GM10266 (cell line): ENCODE measurements around the gene MARCHF3.

Source experiments
- DNase-seq: peaks from one replicate; pipeline ENCODE4 v3.0.0; 2012; ENCODE audit errors: extremely low spot score
- TF ChIP-seq, protein P1 (sequence below): IDR thresholded peaks from 2 replicates; pipeline ENCODE4 v1.5.1; 2012; ENCODE audit warnings: mild to moderate bottlenecking, low read depth; ENCODE audit not compliant: control insufficient read depth, insufficient read depth; ENCODE audit errors: missing control alignments

Gene MARCHF3

DNA sequence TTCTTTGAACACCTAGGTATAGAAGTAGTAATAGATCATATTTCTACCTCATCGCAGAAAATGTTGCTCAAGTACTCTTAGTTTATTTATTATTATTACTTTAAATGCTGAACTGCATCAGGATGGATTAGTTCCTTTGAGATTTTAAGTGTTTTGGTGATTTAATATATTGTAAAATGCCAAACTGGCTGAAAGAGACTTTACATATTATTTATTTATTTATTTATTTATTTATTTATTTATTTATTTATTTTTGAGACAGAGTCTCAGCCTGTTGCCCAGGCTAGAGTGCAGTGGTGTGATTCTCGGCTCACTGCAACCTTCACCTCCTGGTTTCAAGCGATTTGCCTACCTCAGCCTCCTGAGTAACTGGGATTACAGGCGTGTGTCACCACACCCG, 211.1 kb downstream of the MARCHF3 start:
- TF ChIP-seq, protein P1, sequence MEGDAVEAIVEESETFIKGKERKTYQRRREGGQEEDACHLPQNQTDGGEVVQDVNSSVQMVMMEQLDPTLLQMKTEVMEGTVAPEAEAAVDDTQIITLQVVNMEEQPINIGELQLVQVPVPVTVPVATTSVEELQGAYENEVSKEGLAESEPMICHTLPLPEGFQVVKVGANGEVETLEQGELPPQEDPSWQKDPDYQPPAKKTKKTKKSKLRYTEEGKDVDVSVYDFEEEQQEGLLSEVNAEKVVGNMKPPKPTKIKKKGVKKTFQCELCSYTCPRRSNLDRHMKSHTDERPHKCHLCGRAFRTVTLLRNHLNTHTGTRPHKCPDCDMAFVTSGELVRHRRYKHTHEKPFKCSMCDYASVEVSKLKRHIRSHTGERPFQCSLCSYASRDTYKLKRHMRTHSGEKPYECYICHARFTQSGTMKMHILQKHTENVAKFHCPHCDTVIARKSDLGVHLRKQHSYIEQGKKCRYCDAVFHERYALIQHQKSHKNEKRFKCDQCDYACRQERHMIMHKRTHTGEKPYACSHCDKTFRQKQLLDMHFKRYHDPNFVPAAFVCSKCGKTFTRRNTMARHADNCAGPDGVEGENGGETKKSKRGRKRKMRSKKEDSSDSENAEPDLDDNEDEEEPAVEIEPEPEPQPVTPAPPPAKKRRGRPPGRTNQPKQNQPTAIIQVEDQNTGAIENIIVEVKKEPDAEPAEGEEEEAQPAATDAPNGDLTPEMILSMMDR: no peak
- DNase-seq: no peak

DNA sequence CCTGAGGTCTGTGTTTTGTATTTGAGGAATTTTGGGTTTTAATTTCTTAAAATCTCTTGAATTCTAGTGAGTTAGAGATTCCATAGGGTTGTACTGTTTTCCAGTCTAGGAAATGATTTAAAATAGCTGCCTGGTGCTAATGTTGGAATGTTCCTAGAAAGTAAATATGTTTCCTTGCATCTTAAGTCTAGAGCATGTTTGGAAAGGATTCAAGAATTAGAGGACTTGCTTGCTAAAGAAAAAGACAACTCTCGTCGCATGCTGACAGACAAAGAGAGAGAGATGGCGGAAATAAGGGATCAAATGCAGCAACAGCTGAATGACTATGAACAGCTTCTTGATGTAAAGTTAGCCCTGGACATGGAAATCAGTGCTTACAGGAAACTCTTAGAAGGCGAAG, 211.6 kb downstream of the MARCHF3 start:
- no peak for DNase-seq
- TF ChIP-seq, protein P1: no peak
